BE2C (cell line): ENCODE data around the gene ANKRD16.

Experiments used
- DNase-seq: peaks from one replicate; pipeline ENCODE4 v3.0.0-alpha.2; 2020
- H3K27me3 ChIP-seq: fragments of 250-450 bp; sonication (Bioruptor Pico); 2 replicates; pipeline ENCODE4 v1.5.1; 2020; ENCODE audit warnings: mild to moderate bottlenecking
- H3K36me3 ChIP-seq: fragments of 250-450 bp; sonication (Bioruptor Pico); 2 replicates; pipeline ENCODE4 v1.5.1; 2020; ENCODE audit warnings: mild to moderate bottlenecking
- H3K4me1 ChIP-seq: fragments of 250-450 bp; sonication (Bioruptor Pico); 2 replicates; pipeline ENCODE4 v1.5.1; 2020
- H3K4me3 ChIP-seq: 2 replicates; pipeline ENCODE4 v1.5.1; 2011; ENCODE audit warnings: low read depth, low read length
- H3K9me3 ChIP-seq: fragments of 250-450 bp; sonication (Bioruptor Pico); 2 replicates; pipeline ENCODE4 v1.5.1; 2020
- CTCF ChIP-seq: IDR thresholded peaks from 2 replicates; pipeline ENCODE4 v1.5.1; 2012; ENCODE audit warnings: mild to moderate bottlenecking, low read depth, low read length

The ANKRD16 gene

GRCh38 chr10:5906651-5907050 is 17.0 kb upstream of the ANKRD16 start:
- TF ChIP-seq CTCF, result no peak
- H3K27me3 ChIP-seq, result no peaks in the 10 kb centered on the region
- no peaks in the 10 kb centered on the region for H3K9me3 ChIP-seq
- H3K4me3 ChIP-seq, result no peak overlapping the region
- no peaks in the 10 kb centered on the region for H3K4me1 ChIP-seq
- DNase-seq, result no peak
- peaks cover 30% of the 10 kb centered on the region for H3K36me3 ChIP-seq

GRCh38 chr10:5905854-5906507 is 16.3 kb upstream of the ANKRD16 start:
- Histone ChIP-seq H3K4me1 (no peaks in the 10 kb centered on the region), H3K4me3 (no peak overlapping the region), H3K9me3 (no peaks in the 10 kb centered on the region), H3K36me3 (peaks cover 24% of the 10 kb centered on the region), H3K27me3 (no peaks in the 10 kb centered on the region)
- no peak for DNase-seq
- TF ChIP-seq CTCF, result no peak

GRCh38 chr10:5904227-5904626 is 14.5 kb upstream of the ANKRD16 start:
- Histone ChIP-seq H3K4me3 (no peak overlapping the region), H3K9me3 (no peaks in the 10 kb centered on the region), H3K4me1 (no peaks in the 10 kb centered on the region), H3K36me3 (peaks cover 13% of the 10 kb centered on the region), H3K27me3 (no peaks in the 10 kb centered on the region)
- TF ChIP-seq CTCF, result no peak
- DNase-seq, result no peak

GRCh38 chr10:5903563-5903962 is 13.9 kb upstream of the ANKRD16 start:
- Histone ChIP-seq H3K36me3 (peaks cover 8% of the 10 kb centered on the region), H3K4me1 (no peaks in the 10 kb centered on the region), H3K4me3 (no peak overlapping the region), H3K9me3 (no peaks in the 10 kb centered on the region), H3K27me3 (no peaks in the 10 kb centered on the region)
- DNase-seq, result no peak
- no peak for TF ChIP-seq CTCF

GRCh38 chr10:5902511-5903274 is 13.0 kb upstream of the ANKRD16 start:
- no peak for TF ChIP-seq CTCF
- Histone ChIP-seq H3K27me3 (no peaks in the 10 kb centered on the region), H3K4me1 (no peaks in the 10 kb centered on the region), H3K4me3 (no peak overlapping the region), H3K9me3 (no peaks in the 10 kb centered on the region), H3K36me3 (peaks cover 8% of the 10 kb centered on the region)
- DNase-seq, result no peak

- Histone ChIP-seq H3K4me3 (no peak overlapping the region), H3K4me1 (no peaks in the 10 kb centered on the region), H3K9me3 (no peaks in the 10 kb centered on the region), H3K36me3 (peaks cover 20% of the 10 kb centered on the region), H3K27me3 (no peaks in the 10 kb centered on the region)
- TF ChIP-seq CTCF, result no peak
- no peak for DNase-seq
These were observed 10.6 kb upstream of the ANKRD16 start for GRCh38 chr10:5900247-5900646.
